T-helper 2 cell treated with Interferon-gamma antibody and Interleukin-4, amounts not matched to agents 100 ng/mL and 5 ng/mL, for 36 hours (primary cell): Measurements from ENCODE around the gene MS4A12. TPM values are rescaled to one million over a fixed set of nuclear protein-coding genes. Genes with fewer than 3 reads are reported as not detected.
"Not testable (repeated sequence)": the region's sequence is repeated elsewhere in the genome, so short reads cannot be mapped to it uniquely, and the experiment has no call there.

Source experiments
- intact Hi-C: fragments of 100-400 bp; cut with micrococcal nuclease; formaldehyde crosslinking; loops from one replicate; pipeline ENCODE4 v1.15.1; 2023
- total RNA-seq: library from RNA; stranded (reverse); gene quantifications from 2 replicates; pipeline ENCODE4 v1.2.3, GENCODE V29; 2022

Gene MS4A12, protein sequence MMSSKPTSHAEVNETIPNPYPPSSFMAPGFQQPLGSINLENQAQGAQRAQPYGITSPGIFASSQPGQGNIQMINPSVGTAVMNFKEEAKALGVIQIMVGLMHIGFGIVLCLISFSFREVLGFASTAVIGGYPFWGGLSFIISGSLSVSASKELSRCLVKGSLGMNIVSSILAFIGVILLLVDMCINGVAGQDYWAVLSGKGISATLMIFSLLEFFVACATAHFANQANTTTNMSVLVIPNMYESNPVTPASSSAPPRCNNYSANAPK
- total RNA-seq: not detected in 2 replicates

DNA sequence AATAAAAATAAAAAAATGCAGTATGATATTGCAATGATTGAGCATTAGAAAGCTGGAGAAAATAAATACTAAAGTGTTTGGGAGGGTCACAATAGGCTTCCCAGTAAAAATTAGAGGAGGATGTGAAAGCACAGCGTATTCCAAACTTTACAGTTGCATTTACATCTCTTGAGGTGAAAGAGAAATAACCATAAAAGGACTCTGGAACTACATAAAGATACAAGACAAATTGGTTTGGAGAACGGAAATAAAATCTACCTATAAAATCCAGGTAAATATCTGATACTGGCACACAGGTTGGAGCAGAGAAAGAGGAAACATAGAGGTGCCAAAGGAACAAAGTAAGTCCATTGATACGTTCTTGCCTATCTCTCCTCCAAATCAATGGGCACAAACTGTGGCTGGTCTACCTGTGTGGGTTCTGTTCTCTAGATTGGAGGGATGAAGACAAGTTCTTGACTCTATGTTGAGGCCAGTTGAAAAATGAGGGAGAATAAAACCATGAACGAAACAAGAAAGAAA is at the start of gene MS4A12:
TSS of gene MS4A12 (plus strand) at position 291 of the 522 bp plus-strand sequence. CDS start 4,541 bp downstream, outside the sequence.
- intact Hi-C loops: no loop called here

DNA sequence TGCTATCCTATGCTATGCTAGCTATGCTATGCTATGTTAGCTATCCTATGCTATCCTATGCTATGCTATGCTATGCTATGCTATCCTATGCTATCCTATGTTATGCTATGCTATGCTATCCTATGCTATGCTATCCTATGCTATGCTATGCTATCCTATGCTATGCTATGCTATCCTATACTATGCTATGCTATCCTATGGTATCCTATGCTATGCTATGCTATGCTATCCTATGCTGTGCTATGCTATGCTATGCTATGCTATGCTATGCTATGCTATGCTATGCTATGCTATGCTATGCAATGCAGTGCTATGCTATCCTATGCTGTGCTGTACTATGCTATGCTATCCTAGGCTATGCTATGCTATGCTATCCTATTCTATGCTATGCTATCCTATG is 45.5 kb upstream of the MS4A12 start:
- intact Hi-C loops: loop anchor here (2.0 kb wide), 1 partner anchor 58 kb away; no protein-coding TSS in a partner anchor

DNA sequence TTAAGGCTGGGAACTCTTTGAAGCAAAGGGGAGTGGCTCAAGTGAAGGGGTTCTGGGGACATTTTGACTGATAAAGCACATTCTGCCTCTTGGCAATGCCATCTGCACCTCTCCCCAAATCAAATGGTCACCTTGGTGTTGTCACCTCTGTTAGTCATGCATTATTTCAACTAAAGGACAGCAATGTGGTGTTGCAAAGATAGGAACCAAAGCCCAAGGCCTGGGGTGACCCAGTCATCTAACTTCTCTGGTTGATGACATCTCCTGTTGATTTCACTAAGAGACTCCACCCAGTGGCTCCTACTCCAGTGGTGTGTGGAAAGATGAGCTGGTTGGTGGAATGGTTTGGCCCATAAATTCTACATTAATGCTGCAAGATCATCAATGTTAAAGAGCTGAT is 44.7 kb upstream of the MS4A12 start:
- intact Hi-C loops: loop anchor here (2.0 kb wide), 1 partner anchor 57 kb away; no protein-coding TSS in a partner anchor

DNA sequence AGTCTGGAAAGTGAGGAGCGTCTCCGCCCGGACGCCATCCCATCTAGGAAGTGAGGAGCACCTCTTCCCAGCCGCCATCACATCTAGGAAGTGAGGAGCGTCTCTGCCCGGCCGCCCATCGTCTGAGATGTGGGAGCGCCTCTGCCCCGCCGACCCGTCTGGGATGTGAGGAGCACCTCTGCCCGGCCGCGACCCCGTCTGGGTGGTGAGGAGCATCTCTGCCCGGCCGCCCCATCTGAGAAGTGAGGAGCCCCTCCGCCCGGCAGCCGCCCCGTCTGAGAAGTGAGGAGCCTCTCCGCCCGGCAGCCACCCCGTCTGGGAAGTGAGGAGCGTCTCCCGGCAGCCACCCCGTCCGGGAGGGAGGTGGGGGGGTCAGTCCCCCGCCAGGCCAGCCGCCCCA is 41.4 kb upstream of the MS4A12 start:
- intact Hi-C loops: not testable (repeated sequence)

DNA sequence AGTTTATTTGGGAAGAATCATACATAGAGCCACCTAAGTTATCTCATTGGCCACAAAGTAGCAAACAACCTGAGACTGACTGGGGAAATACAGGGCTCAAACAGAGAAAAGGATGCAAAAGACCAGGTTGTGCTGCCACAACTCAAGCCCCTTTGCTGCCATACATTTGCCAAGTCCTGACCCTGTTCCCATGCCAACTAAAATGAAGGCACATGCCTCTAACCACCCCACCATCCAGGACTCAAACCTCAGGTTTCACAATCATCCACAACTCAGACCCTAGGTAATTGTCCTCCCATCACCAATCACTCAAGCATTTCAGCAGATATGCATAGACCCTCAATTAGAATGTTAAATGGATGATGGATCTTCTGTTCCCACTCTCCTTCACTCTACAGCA is 38.4 kb upstream of the MS4A12 start:
- intact Hi-C loops: no loop called here

DNA sequence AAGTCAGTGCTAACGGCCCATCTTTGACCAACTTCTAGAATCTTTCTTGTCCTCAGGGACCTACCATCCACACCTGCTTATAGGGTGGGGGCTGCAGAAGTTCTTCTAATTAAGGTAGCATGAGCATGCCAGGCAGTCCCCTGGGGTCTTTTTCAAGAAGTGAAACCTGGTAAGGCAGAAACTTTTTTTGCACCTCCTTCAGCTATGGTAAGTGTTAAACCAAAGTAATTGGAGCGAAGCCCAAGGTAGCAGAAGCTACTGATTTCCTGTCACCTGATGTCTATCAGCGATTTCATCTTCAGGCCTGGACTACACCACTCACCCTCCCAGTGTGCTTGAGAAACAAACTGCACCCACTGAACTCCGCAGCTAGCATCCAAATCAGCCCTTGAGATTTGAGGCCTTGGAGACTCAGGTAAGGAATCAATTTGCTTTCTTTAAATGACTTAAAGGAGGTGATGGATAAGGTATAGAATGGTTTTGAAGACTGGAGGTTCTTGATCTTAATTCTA is 37.0 kb upstream of the MS4A12 start, which contains the start of gene MS4A1:
TSS of gene MS4A1 (plus strand) at position 317 of the 512 bp plus-strand sequence. CDS start 6,528 bp downstream, outside the sequence.
- intact Hi-C loops: no loop called here

DNA sequence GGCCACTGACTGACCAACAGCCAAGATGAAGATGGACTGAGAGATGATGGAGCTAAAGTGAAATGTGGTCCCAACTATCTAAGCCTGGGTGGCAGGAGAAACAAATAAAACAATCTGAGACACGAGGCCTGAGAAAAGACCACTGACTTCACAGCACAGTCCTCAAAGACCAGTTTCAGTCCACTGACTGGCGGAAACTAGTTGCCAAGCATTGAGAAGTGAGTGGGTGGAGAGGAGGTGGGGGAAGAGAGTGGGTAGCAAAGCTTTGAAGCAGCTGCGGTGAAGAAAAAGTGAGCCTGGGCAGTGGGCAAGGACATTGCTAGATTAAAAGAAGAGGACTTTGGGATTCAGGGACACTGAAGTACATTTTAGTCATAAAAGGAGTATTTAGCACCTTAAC is 35.0 kb upstream of the MS4A12 start:
- intact Hi-C loops: no loop called here

DNA sequence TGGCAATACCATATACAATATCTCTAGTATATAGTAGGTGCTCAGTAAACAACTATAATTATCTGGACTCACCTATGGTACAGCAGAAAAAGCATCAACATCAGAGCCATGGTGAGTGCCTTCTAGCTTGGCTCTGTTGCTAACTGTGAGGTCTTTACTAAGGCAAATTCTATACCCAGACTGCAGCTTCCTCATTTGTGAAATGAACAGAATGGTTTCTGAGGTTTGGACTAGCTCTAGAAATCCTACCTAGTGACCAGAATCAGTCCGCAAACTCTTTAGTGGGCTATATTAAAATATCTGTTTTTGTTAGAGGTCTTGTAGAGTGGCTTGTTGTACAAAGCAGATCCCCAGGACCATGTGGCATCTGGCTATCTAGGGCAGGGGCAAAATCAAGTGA is 33.2 kb upstream of the MS4A12 start:
- intact Hi-C loops: no loop called here

DNA sequence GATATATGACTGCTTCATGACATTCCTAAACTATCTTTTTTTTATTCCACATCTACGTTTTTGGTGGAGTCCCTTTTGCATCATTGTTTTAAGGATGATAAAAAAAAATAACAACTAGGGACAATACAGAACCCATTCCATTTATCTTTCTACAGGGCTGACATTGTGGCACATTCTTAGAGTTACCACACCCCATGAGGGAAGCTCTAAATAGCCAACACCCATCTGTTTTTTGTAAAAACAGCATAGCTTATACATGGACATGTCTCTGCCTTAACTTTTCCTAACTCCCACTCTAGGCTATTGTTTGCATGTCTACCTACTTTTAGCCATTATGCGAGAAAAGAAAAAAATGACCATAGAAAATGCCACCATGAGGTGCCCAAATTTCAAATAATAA is 23.7 kb upstream of the MS4A12 start:
- intact Hi-C loops: no loop called here

DNA sequence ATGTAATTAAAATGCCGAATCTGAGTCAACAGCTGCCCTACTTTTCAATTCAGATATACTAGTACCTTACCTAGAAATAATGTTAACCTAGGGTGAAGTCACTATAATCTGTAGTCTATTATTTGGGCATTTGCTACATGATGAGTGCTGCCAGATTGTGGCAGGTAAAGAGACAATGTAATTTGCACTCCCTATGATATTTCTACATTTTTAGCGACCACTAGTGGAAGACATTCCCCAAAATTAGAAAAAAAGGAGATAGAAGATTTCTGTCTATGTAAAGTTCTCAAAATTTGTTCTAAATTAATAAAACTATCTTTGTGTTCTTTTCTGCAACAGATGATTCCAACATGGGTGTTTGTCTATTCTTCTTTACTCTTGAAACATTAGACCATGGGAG is 22.9 kb upstream of the MS4A12 start:
- intact Hi-C loops: no loop called here

DNA sequence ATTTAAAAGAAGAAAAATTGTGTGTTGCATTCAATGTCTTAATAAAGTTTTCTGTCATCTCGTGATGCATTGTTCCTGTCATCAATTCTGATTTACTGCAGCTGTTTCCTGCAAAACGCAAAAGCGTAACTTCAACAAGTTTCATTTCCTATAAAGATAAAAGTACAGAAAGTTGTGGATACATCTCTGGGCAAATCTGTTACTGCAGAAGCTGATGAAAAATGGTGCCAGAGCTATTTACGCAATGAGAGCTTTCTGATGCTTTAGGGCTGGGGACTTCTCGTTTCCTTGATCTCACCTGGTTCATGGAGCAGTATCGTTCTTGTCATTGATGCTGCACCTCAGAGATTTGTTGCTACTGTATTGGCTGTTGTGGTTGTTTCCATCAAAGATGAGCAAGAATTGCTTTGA is 15.5 kb upstream of the MS4A12 start:
- intact Hi-C loops: no loop called here

DNA sequence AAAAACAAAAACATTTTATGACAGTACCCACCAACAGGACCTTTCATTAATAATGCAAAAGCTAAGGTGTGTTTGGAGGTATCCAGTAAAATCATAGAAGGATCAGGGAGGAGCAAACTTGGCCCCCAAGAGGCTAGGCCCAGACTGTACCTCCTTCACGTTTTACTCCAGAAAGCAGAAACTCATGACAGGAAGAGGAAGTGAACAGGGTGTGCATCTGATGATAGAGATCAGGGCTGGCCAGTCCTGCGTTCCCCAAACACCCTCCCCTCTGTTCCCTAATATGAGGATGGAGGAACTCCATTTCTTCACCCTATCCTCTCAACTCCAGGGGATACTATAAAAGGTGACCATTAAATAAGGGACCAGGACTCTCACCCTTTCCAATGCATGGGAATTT is 10.2 kb upstream of the MS4A12 start:
- intact Hi-C loops: no loop called here

DNA sequence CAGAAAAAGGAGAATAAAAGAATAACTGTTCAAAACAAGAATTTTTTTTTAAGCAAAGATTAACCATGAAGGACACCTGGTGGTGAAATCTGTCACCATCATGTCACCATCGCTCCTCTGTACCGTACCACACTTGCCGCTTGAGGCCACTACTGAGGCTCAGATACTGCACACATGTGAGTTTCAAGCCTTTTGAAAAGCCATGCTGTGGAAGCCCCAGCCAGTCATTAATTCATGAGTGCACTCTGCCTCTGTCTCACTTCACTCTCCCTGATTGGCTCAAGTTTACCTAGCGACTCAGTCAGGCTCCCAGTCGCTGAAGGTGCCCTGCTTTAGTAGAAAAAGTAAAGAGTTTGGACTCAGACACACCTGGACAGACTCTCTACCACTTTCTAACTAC is 6.6 kb upstream of the MS4A12 start:
- intact Hi-C loops: loop anchor here (1.0 kb wide), 1 partner anchor 123 kb away; no protein-coding TSS in a partner anchor

DNA sequence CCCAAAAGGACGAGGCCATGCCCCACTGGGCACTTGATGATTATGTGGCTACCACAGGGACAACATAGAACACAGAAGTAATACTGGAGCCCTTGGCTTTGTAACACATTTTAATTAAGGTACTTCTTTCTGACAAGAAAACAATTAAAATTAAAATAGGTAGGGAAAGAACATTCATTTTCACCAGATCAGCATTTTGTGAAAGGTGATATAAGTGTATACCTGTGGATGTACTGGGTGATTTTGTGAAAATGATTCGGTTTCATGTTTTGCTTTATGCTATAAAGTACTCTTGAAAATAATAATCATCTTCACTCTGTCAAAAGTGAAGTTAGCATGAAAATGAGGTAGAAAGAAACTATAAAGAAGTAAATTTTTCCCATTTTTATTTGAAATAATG is 876 bp downstream of the MS4A12 start:
- intact Hi-C loops: no loop called here

DNA sequence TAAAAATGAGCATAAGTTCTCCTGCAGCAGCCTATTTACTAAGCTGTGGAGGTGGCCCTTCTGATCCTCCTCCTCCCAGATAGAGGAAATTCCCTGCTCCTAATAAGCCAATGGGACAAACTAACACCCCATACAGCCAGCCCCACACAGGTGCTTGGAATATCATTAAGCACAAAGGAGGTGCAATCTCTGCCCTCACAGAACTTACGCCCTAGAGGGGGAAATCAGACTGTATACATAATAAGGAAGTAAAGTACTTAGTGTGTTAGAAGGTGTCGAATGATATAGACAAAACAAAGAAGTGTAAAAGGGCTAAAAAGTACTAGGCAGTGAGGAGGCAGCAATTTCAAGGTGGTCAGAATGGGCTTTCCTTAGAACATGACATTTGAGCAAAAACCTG is 5.8 kb downstream of the MS4A12 start:
- intact Hi-C loops: no loop called here

DNA sequence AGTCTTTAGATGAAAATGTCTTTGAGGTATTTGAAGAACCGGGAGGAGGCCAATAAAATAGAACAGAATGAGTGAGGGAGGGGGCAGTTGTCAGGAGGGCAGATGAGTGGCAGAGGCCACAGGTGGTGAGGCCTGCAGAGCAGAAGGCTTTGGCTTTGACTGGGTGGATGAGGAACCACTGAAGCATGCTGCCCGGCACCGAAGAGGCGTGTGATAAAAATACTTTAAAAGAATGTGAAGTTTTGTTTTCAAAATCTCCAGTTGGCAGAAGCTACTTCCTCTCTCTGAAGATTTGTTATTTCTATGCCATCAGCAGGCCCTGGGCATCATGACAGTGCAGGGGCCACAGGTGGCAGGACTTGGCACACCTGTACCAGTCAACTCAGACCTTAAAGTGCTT is 6.3 kb downstream of the MS4A12 start:
- intact Hi-C loops: no loop called here

DNA sequence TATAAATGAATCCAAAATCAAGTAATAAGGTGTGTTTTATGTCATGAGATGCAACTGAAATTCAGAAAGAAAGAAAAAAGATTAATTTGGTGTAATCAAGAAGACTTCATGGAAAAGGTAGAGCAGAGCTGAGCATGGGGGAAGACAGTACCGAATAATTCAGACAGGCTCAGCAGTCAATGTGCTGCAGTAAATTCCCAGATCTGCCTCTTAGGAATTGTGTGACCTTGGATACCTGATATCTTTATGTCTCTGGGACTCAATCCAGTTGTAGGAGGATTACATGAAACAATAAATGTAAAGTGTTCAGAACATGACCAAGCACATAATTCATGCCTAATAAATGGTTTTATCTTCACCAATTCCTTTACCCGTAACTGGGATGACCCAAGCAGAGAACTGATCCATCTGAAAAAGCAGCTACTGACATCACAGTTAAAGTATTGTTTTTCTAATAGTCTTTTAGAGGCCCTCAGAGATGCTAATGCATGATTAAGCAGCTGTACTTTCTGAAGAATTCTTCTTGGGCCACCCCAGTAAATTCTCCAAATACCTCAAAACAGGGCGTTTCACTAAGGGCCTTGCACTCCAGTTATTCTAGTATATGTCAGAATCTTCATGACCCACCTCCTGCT is 7.8 kb downstream of the MS4A12 start:
- intact Hi-C loops: no loop called here

DNA sequence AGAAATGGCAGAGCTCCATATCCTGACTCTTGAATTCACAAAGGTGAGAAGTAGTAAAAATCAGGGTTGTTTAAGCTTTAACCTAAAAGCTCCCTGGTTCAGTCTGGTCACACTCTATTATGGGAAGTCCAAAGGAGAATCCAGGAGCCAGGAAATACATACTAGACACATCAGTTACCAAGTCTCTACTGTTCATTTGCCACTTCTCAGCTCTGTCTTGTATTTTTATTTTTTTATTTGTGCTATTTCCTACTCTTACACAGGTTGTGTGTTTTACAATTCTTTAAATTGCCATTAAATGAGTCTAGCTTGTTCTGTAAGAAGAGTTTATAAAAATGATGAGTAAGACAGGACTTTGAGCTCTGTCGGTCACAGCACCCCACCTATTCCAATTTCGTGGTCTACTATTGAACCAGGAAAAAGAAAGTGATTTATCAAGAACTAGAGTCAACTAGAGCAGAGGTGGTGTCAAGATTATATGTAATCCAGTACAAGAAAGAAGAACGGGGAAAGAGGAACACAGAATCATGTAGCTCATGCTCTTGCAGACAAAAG is 9.7 kb downstream of the MS4A12 start:
- intact Hi-C loops: no loop called here

DNA sequence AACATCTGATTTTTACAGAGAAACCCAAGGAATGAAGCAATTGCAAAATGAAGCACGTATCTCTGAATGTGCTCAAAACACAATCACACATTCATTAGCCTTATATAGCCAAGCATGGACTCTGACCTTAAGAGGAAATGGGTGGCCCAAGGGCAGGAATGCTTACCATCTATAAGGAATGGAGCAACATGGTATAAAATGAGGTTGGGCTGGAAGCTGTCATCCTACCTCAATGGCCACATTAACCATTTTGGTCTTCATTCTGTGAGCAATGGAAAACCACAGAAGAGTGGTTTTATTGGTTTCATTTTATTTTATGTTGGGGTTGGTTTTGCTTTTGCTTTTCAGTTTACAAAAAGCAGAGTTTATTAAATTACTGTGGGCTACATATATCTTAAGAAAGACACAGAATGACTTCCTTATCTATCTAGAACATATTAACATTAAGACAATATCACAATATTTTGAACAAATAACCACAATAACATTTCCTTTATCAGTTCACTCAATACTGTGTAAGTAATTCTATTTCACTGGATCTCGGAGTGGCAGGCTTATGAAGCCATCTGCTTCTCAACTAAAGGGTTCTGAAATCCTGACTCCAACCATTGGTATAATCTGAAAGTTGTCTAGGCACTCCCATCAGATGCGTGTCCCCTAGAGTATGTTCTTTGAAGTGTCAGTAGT is 11.8 kb downstream of the MS4A12 start:
- intact Hi-C loops: loop anchor here (2.0 kb wide), 1 partner anchor 58 kb away; no protein-coding TSS in a partner anchor

DNA sequence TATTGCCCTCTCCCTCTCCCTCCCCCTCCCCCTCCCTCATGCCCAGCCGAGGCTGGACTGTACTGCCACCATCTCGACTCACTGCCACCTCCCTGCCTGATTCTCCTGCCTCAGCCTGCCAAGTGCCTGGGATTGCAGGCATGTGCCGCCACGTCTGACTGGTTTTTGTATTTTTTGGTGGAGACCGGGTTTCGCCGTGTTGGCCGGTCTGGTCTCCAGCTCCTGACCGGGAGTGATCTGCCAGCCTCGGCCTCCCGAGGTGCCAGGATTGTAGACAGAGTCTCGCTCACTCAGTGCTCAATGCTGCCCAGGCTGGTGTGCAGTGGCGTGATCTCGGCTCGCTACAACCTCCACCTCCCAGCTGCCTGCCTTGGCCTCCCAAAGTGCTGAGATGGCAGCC is 17.0 kb downstream of the MS4A12 start:
- intact Hi-C loops: not testable (repeated sequence)

DNA sequence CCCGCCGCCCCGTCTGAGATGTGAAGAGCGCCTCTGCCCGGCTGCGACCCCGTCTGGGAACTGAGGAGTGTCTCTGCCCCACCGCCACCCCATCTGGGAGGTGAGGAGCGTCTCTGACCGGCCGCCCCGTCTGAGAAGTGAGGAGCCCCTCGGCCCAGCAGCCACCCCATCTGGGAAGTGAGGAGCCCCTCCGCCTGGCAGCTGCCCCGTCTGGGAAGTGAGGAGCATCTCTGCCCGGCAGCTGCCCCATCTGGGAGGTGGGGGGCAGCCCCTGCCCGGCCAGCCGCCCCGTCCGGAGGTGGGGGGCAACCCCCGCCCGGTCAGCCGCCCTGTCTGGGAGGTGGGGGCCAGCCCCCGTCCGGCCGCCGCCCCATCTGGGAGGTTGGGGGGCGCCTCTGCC is 17.6 kb downstream of the MS4A12 start:
- intact Hi-C loops: not testable (repeated sequence)
